ENCODE results near the gene ERO1A.
A peak's percentile ranks its signal among the peaks of the same experiment; 100 is the strongest.
"Not testable (repeated sequence)": the region's sequence is repeated elsewhere in the genome, so short reads cannot be mapped to it uniquely, and the experiment has no call there.

Gene ERO1A

GRCh38 chr14:52695481-52696091 lies at the start of gene ERO1A:
Gene ERO1A (minus strand): TSS chr14:52695558. CDS start chr14:52695481, 77 bp downstream.
- peak; percentile 24 to 52 for DNase-seq (ENCODE audit: low read depth in 1 of 2, low spot score in 1 of 2)

GRCh38 chr14:52741865-52742264 lies 46.5 kb upstream of the ERO1A start:
- no peak for DNase-seq (ENCODE audit: low read depth in 1 of 2, low spot score in 1 of 2)

GRCh38 chr14:52740751-52741150 lies 45.4 kb upstream of the ERO1A start:
- no peak for DNase-seq (ENCODE audit: low read depth in 1 of 2, low spot score in 1 of 2)

- no peak for DNase-seq (ENCODE audit: low read depth in 1 of 2, low spot score in 1 of 2)
Measured at GRCh38 chr14:52738409-52738808, 43.1 kb upstream of the ERO1A start.

- no peak for DNase-seq (ENCODE audit: low read depth in 1 of 2, low spot score in 1 of 2)
Measured at GRCh38 chr14:52735921-52736489, 40.6 kb upstream of the ERO1A start.

- DNase-seq (ENCODE audit: low read depth in 1 of 2, low spot score in 1 of 2) = no peak
Measured at GRCh38 chr14:52733824-52734223, 38.5 kb upstream of the ERO1A start.

- no peak for DNase-seq (ENCODE audit: low read depth in 1 of 2, low spot score in 1 of 2)
Measured at GRCh38 chr14:52730709-52731111, 35.4 kb upstream of the ERO1A start.

GRCh38 chr14:52729925-52730708 lies 34.8 kb upstream of the ERO1A start, which contains the start of gene STYX:
Gene STYX (plus strand): TSS chr14:52730166. CDS start chr14:52730475, 309 bp downstream.
- peak; percentile 96 to 99 for DNase-seq (ENCODE audit: low read depth in 1 of 2, low spot score in 1 of 2)

GRCh38 chr14:52729585-52729924 lies 34.2 kb upstream of the ERO1A start:
- no peak for DNase-seq (ENCODE audit: low read depth in 1 of 2, low spot score in 1 of 2)

GRCh38 chr14:52729035-52729434 lies 33.7 kb upstream of the ERO1A start:
- not testable (repeated sequence) for DNase-seq (ENCODE audit: low read depth in 1 of 2, low spot score in 1 of 2)

- DNase-seq (ENCODE audit: low read depth in 1 of 2, low spot score in 1 of 2) = not testable (repeated sequence)
Measured at GRCh38 chr14:52727509-52727908, 32.2 kb upstream of the ERO1A start.

GRCh38 chr14:52724360-52724644 lies 28.9 kb upstream of the ERO1A start:
- no peak for DNase-seq (ENCODE audit: low read depth in 1 of 2, low spot score in 1 of 2)

GRCh38 chr14:52723514-52724359 lies 28.4 kb upstream of the ERO1A start:
- DNase-seq (ENCODE audit: low read depth in 1 of 2, low spot score in 1 of 2) = no peak

GRCh38 chr14:52716155-52716554 lies 20.8 kb upstream of the ERO1A start:
- DNase-seq (ENCODE audit: low read depth in 1 of 2, low spot score in 1 of 2) = no peak

GRCh38 chr14:52711666-52712065 lies 16.3 kb upstream of the ERO1A start:
- no peak for DNase-seq (ENCODE audit: low read depth in 1 of 2, low spot score in 1 of 2)

GRCh38 chr14:52706724-52707706 lies 11.7 kb upstream of the ERO1A start, which contains the start of gene PSMC6:
Gene PSMC6 (plus strand): TSS chr14:52707200. CDS start chr14:52707220, 20 bp downstream.
- DNase-seq (ENCODE audit: low read depth in 1 of 2, low spot score in 1 of 2) = peak; percentile 86 to 96

GRCh38 chr14:52706286-52706685 lies 10.9 kb upstream of the ERO1A start:
- no peak for DNase-seq (ENCODE audit: low read depth in 1 of 2, low spot score in 1 of 2)

- no peak for DNase-seq (ENCODE audit: low read depth in 1 of 2, low spot score in 1 of 2)
Measured at GRCh38 chr14:52703664-52704063, 8.3 kb upstream of the ERO1A start.

- no peak for DNase-seq (ENCODE audit: low read depth in 1 of 2, low spot score in 1 of 2)
Measured at GRCh38 chr14:52703225-52703624, 7.9 kb upstream of the ERO1A start.

- DNase-seq (ENCODE audit: low read depth in 1 of 2, low spot score in 1 of 2) = no peak
Measured at GRCh38 chr14:52701223-52701622, 5.9 kb upstream of the ERO1A start.
